Measurements from ENCODE around the gene NEDD4L.

DNA sequence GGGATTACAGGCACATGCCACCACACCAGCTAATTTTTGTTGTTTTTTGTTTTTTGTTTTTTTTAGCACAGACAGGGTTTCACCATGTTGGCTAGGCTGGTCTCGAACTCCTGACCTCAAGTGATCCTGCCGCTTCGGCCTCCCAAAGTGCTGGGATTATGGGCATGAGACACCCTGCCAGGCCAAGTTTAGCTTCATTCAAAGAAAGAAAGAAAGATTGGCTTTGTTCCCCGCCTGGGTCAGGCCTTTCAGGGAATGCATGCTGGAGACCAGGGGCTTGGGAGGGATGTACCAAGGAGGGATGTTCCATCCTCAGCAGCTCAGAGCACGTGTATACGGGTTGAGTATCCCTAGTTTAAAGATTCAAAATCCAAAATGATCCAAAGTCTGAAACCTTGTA, 301.8 kb downstream of the NEDD4L start:
- TF ChIP-seq, protein P1, sequence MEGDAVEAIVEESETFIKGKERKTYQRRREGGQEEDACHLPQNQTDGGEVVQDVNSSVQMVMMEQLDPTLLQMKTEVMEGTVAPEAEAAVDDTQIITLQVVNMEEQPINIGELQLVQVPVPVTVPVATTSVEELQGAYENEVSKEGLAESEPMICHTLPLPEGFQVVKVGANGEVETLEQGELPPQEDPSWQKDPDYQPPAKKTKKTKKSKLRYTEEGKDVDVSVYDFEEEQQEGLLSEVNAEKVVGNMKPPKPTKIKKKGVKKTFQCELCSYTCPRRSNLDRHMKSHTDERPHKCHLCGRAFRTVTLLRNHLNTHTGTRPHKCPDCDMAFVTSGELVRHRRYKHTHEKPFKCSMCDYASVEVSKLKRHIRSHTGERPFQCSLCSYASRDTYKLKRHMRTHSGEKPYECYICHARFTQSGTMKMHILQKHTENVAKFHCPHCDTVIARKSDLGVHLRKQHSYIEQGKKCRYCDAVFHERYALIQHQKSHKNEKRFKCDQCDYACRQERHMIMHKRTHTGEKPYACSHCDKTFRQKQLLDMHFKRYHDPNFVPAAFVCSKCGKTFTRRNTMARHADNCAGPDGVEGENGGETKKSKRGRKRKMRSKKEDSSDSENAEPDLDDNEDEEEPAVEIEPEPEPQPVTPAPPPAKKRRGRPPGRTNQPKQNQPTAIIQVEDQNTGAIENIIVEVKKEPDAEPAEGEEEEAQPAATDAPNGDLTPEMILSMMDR (optimal IDR thresholded peaks at IDR 0.05 in 1 of 3, IDR thresholded peaks at IDR 0.05 in 1 of 3, conservative IDR thresholded peaks at IDR 0.05 in 1 of 3; ENCODE audit: extremely low read depth in 1 of 3, insufficient read depth in 2 of 3, low read length in 3 of 3) = no peak
- no peak for TF ChIP-seq EZH2 (IDR thresholded peaks at IDR 0.05; ENCODE audit: low read length)

Data from keratinocyte (primary cell).